Astrocyte of the hippocampus (primary cell): ENCODE measurements around the gene TARBP2.

Experiments used
- DNase-seq: peaks from one replicate; pipeline ENCODE4 v3.0.0; 2011; ENCODE audit warnings: low read depth, low spot score

The TARBP2 gene

DNA sequence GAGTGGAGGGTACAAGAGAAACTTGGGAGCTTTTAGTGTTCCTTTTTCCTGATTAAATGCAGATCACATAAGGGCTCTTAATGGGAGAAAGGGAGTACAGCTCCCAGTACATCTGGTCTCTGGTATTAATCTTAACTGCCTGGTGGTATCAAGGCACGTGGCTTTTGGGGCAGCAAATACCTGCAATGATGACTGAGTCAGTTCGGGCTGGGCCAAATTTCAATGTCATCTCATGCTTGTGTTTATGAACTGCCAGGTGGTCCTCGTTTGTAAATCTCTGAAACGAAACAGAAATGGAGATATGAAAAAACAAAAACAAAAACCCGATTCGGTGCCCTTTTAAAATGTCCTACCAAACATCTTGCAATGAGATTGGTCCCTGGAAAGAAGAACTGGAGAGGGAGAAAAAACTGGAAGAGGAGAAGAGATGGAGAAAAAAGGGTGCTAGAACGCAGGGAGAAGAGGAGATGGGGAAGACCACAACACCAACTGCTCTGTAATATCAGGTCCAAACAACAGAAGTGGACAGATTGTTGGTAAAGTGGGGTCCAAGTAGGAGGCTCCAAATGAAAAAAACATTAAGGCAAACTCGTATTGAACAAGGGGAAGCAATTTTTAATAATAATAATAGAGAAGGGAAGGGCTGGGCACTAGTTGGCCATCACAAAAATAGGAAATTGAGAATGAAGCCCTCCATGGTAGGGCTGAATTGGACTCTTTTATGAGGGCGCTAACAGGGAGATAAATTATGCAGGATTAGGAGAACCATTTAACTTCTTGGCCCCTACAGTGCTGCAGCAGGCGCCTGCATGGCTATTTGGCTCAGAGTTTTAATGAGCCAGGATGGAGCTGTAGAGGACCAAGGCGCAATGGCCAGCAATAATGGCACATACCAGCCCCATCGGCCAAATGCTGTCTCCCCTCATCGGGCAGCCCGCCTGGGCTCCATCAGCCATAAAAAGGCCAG is 51.6 kb downstream of the TARBP2 start:
- no peak for DNase-seq
